Measurements from ENCODE around the gene EDARADD.

GRCh38 chr1:236495467-236496112 lies 101.5 kb downstream of the EDARADD start:
- no peak for TF ChIP-seq EZH2 (IDR thresholded peaks at IDR 0.05; ENCODE audit: borderline replicate concordance, low read depth, low read length, poor library complexity, severe bottlenecking)
- TF ChIP-seq CTCF (conservative IDR thresholded peaks at IDR 0.05; ENCODE audit: low read depth, low read length) = no peak

Measured in A673 (cell line).